ENCODE measurements around the gene PPIL1. TPM values are rescaled to one million over a fixed set of nuclear protein-coding genes. Genes with fewer than 3 reads are reported as not detected.

PPIL1 gene
- total and polyA plus RNA-seq, 2 of the 13 experiments (the other 11 are each of a cell fraction or from before 2014, with no cell fraction given) = 74.2 to 144 TPM

DNA sequence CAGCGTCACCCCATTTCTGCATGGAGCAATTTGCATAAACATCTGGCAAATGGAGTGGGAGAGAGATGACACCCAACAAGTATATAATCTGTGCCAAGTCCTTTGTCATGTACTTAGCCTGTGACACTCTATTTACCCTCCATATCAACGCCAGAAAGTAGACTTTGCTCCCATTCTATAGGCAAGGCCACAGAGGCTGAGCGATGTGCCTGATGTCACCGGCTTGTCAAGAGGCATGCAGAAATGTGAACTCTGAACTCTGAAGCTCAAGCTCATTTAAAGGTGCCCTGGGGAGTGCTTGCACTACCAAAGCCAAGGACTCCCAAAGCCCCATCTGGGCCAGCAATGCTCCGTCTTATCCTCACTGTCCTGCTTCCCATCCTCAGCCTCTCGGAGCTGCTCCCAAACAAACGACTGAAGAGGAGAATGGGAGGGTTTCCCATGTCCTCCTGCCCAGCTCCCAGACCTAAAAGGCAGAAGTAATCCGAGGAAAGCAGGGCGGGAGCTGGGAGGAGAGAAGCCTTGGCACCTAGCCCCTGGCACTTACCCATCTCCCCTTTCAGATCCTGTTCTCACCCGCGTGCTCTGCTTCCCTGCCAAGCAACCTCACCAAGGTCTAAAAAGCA is 44.6 kb downstream of the PPIL1 start:
- H3K27ac ChIP-seq (ENCODE audit: extremely low read length, insufficient read depth, low read length) = peak overlapping the region; percentile 71
- no peaks in the 10 kb centered on the region for H3K36me3 ChIP-seq (replicated peaks in 1 of 2; ENCODE audit: control insufficient read depth in 1 of 2, insufficient read depth in 2 of 2, low read length in 2 of 2)
- ChIA-PET CTCF (ENCODE audit: low intra/inter-chr PET ratio, low total read pairs) (no interaction called here), POLR2A (interaction anchor here (1.2 to 1.9 kb wide), 6 partner anchors 10 to 45 kb away, joined by 3 to 19 read pairs (median 6); partner anchors contain the start of gene PPIL1)
- DNase-seq (ENCODE audit: low spot score) = peak; percentile 98
- no peaks in the 10 kb centered on the region for H3K79me2 ChIP-seq (ENCODE audit: insufficient read depth, low read length)
- BruUV-seq (replicated peaks) = no TSS peak
- peak; percentile 100 for FAIRE-seq
- intact Hi-C loops (cut with micrococcal nuclease; ENCODE audit: unreplicated experiment) (no loop called here), in situ Hi-C loops (cut with HindIII; ENCODE audit: extremely low pct_ligation_motif_present, low pct_unique_long_range_greater_than_20kb) (no loop called here)
- peak; percentile 87 for ATAC-seq
- H3K4me2 ChIP-seq (ENCODE audit: low read depth, low read length) = peak overlapping the region; percentile 77
- H3K27me3 ChIP-seq (ENCODE audit: control insufficient read depth in 1 of 2, insufficient read depth in 2 of 2, low read length in 2 of 2) = peaks cover 2 to 15% of the 10 kb centered on the region in 2 experiments; a peak in 2 of 5 replicates
- peak overlapping the region; percentile 65 for H3K9ac ChIP-seq (ENCODE audit: insufficient read depth, low read depth, low read length)
- H4K20me1 ChIP-seq (ENCODE audit: insufficient read depth, low read length) = no peaks in the 10 kb centered on the region
- peaks cover 95% of the 10 kb centered on the region for H3K4me1 ChIP-seq (ENCODE audit: insufficient read depth, low read length)
- 10% methylated on average over 9 of the region's 11 CpGs for WGBS (ENCODE audit: low lambda C conversion rate)
- H2AFZ ChIP-seq (ENCODE audit: low read length) = no peak overlapping the region
- H3K4me3 ChIP-seq (replicated peaks in 1 of 3; ENCODE audit: insufficient read depth in 1 of 3, low read depth in 2 of 3, low read length in 3 of 3) = peak overlapping the region; percentile 7 to 60 (median 10); a peak in 4 of 6 replicates
- peaks cover 3% of the 10 kb centered on the region; the same call in 1 of the 2 replicates for H3K9me3 ChIP-seq (ENCODE audit: low read length)
- TF ChIP-seq ZNF550 (CRISPR knock-in tag; IDR thresholded peaks at IDR 0.05; ENCODE audit: borderline replicate concordance) (peak; percentile 10; the same call in 1 of the 2 replicates), ATF7-NPFF (CRISPR knock-in tag; IDR thresholded peaks at IDR 0.05; ENCODE audit: low read depth) (no peak), TBX2 (CRISPR knock-in tag; IDR thresholded peaks at IDR 0.05; ENCODE audit: borderline replicate concordance) (peak; percentile 86; the same call in 1 of the 2 replicates), KLF16 (CRISPR knock-in tag; IDR thresholded peaks at IDR 0.05) (peak in 1 of 2 experiments; percentile 80; a peak in 2 of 4 replicates), HNF4A (CRISPR knock-in tag; IDR thresholded peaks at IDR 0.05) (peak; percentile 99), RAD21 (CRISPR knock-in tag; IDR thresholded peaks at IDR 0.05) (no peak), ATF4 (CRISPR knock-in tag; IDR thresholded peaks at IDR 0.05) (peak in 1 of 2 experiments; percentile 82; a peak in 2 of 4 replicates), MAF1 (CRISPR knock-in tag; IDR thresholded peaks at IDR 0.05; ENCODE audit: borderline replicate concordance) (peak; percentile 75; the same call in 1 of the 2 replicates), FOXC1 (CRISPR knock-in tag; IDR thresholded peaks at IDR 0.05; ENCODE audit: borderline replicate concordance) (no peak), SMARCE1 (IDR thresholded peaks at IDR 0.05; ENCODE audit: borderline replicate concordance) (no peak), ZNF570 (CRISPR knock-in tag; IDR thresholded peaks at IDR 0.05; ENCODE audit: borderline replicate concordance) (no peak), ZNF30 (CRISPR knock-in tag; IDR thresholded peaks at IDR 0.05) (no peak), SSRP1 (CRISPR knock-in tag; IDR thresholded peaks at IDR 0.05) (no peak), FOSL2 (CRISPR knock-in tag; IDR thresholded peaks at IDR 0.05) (peak; percentile 83), ZFP36 (IDR thresholded peaks at IDR 0.05; ENCODE audit: borderline replicate concordance, low read depth, low read length, partially characterized antibody) (no peak), TIGD3 (CRISPR knock-in tag; IDR thresholded peaks at IDR 0.05; ENCODE audit: borderline replicate concordance) (no peak), ZNF414 (CRISPR knock-in tag; IDR thresholded peaks at IDR 0.05) (peak; percentile 79), ZNF577 (CRISPR knock-in tag; IDR thresholded peaks at IDR 0.05; ENCODE audit: borderline replicate concordance, low read depth) (no peak)
- TF ChIP-seq, protein P1, sequence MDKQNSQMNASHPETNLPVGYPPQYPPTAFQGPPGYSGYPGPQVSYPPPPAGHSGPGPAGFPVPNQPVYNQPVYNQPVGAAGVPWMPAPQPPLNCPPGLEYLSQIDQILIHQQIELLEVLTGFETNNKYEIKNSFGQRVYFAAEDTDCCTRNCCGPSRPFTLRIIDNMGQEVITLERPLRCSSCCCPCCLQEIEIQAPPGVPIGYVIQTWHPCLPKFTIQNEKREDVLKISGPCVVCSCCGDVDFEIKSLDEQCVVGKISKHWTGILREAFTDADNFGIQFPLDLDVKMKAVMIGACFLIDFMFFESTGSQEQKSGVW (CRISPR knock-in tag; IDR thresholded peaks at IDR 0.05; ENCODE audit: borderline replicate concordance) = no peak

Measured in HepG2 (cell line).